Left lung (tissue), 10 donors: ENCODE data around the gene NDUFAF3. TPM values are rescaled to one million over a fixed set of nuclear protein-coding genes. Genes with fewer than 3 reads are reported as not detected.

Experiments
- ATAC-seq: fragments of 200-7000 bp; cut with Tn5 transposase; one replicate; pipeline ENCODE4 v1.9.1; 2020; ENCODE audit warnings: moderate library complexity
- DNase-seq, 4 donors: peaks; one replicate each; pipeline ENCODE4 v3.0.0-alpha.2; 2013 to 2020
- H3K27ac ChIP-seq, 2 donors: fragments of 200-600 bp; sonication (generic) in 1 of 2; one replicate each; pipeline versions ENCODE4 v1.5.0 to v1.8.0; 2020 to 2021
- H3K27me3 ChIP-seq, 2 donors: fragments of 200-600 bp; sonication (generic) in 1 of 2; one replicate each; pipeline versions ENCODE4 v1.5.0 to v1.8.0; 2020 to 2021
- H3K36me3 ChIP-seq, 2 donors: fragments of 200-600 bp; sonication (generic) in 1 of 2; one replicate each; pipeline versions ENCODE4 v1.5.0 to v1.8.0; 2020 to 2021
- H3K4me1 ChIP-seq, 2 donors: fragments of 200-600 bp; one replicate each; pipeline ENCODE4 v1.8.0; 2021
- H3K4me3 ChIP-seq, 2 donors: fragments of 200-600 bp; sonication (generic) in 1 of 2; one replicate each; pipeline versions ENCODE4 v1.5.0 to v1.8.0; 2020 to 2021; ENCODE audit warnings: mild to moderate bottlenecking in 1 of 2
- H3K9me3 ChIP-seq, 2 donors: fragments of 200-600 bp; sonication (generic) in 1 of 2; one replicate each; pipeline versions ENCODE4 v1.5.0 to v1.8.0; 2020 to 2021
- intact Hi-C, 2 donors: fragments of 100-400 bp; cut with DNase I; formaldehyde crosslinking; loops; one replicate each; pipeline versions ENCODE4 v1.11.2 to v1.14.2; 2022
- polyA plus RNA-seq, 6 donors: library from polyadenylated mRNA; unstranded; fragments of 120-200 nt; gene quantifications; one replicate each; pipeline ENCODE4 v1.2.1, GENCODE V29; 2013; ENCODE audit not compliant: insufficient read length in 6 of 6
- total RNA-seq, 2 donors: library from RNA; stranded (reverse); fragmentation: NEBNext Ultra II Directional; extraction: Animal tissue kit (Norgen Biotek cat#: 25700); gene quantifications; one replicate each; pipeline ENCODE4 v1.2.1, GENCODE V29; 2021
- TF ChIP-seq, protein P1 (sequence below), 2 donors: fragments of 200-600 bp; sonication (generic) in 1 of 2; IDR thresholded peaks; one replicate each; pipeline versions ENCODE4 v1.5.0 to v1.8.0; 2021; ENCODE audit warnings: antibody characterized with exemption in 2 of 2
- donor health status: DM: no; HTN: yes; CAD: no.
- donor health status: DM: no; HTN: no; CAD: no.

Gene NDUFAF3
- total and polyA plus RNA-seq, 8 donors = 50.0 to 92.2 (median 60.8) TPM

- Histone ChIP-seq H3K27ac (no peak overlapping the region), H3K27me3 (no peaks in the 10 kb centered on the region), H3K9me3 (no peaks in the 10 kb centered on the region), H3K4me3 (peak overlapping the region in 1 of 2 donors; percentile 97), H3K36me3 (peaks cover 0 to 27% of the 10 kb centered on the region in 2 donors), H3K4me1 (peaks cover 17 to 43% of the 10 kb centered on the region in 2 donors)
- intact Hi-C loops = no loop called here
- DNase-seq = no peak
- no peak for ATAC-seq
- TF ChIP-seq, protein P1, sequence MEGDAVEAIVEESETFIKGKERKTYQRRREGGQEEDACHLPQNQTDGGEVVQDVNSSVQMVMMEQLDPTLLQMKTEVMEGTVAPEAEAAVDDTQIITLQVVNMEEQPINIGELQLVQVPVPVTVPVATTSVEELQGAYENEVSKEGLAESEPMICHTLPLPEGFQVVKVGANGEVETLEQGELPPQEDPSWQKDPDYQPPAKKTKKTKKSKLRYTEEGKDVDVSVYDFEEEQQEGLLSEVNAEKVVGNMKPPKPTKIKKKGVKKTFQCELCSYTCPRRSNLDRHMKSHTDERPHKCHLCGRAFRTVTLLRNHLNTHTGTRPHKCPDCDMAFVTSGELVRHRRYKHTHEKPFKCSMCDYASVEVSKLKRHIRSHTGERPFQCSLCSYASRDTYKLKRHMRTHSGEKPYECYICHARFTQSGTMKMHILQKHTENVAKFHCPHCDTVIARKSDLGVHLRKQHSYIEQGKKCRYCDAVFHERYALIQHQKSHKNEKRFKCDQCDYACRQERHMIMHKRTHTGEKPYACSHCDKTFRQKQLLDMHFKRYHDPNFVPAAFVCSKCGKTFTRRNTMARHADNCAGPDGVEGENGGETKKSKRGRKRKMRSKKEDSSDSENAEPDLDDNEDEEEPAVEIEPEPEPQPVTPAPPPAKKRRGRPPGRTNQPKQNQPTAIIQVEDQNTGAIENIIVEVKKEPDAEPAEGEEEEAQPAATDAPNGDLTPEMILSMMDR (IDR thresholded peaks at IDR 0.05) = no peak
Observed at GRCh38 chr3:48991851-48992545, 29.9 kb upstream of the NDUFAF3 start.

DNA sequence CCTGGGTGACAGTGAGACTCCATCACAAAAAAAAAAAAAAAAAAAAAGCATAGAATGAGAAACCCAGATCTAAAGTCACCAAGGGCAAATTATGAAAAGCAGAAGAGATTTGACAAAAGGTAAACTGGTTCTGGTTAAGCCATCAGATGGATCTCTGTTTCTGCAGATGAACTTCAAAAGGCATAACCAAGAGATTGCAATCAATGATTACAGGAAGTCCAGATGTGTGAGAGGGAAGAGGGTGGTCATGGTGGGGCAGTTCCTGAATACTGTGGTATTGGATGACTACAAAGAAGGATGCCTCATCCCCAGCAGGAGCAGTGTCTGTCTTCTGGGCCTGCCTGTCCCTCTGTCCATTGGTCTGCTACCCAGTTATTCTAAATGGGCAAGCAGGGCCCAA, 28.1 kb upstream of the NDUFAF3 start:
- no peak for DNase-seq
- Histone ChIP-seq H3K4me3 (no peak overlapping the region), H3K9me3 (no peaks in the 10 kb centered on the region), H3K27ac (no peak overlapping the region), H3K27me3 (no peaks in the 10 kb centered on the region), H3K4me1 (peaks cover 17 to 36% of the 10 kb centered on the region in 2 donors), H3K36me3 (peaks cover 0 to 30% of the 10 kb centered on the region in 2 donors)
- intact Hi-C loops = no loop called here
- TF ChIP-seq, protein P1 (IDR thresholded peaks at IDR 0.05) = no peak
- ATAC-seq = no peak

- Histone ChIP-seq H3K36me3 (peaks cover 0 to 30% of the 10 kb centered on the region in 2 donors), H3K9me3 (no peaks in the 10 kb centered on the region), H3K27ac (no peak overlapping the region), H3K27me3 (no peaks in the 10 kb centered on the region), H3K4me1 (peaks cover 4 to 12% of the 10 kb centered on the region in 2 donors), H3K4me3 (no peak overlapping the region)
- intact Hi-C loops = no loop called here
- TF ChIP-seq, protein P1 (IDR thresholded peaks at IDR 0.05) = no peak
- DNase-seq (no peak), ATAC-seq (no peak)
Observed at GRCh38 chr3:48996640-48997039, 25.3 kb upstream of the NDUFAF3 start.

DNA sequence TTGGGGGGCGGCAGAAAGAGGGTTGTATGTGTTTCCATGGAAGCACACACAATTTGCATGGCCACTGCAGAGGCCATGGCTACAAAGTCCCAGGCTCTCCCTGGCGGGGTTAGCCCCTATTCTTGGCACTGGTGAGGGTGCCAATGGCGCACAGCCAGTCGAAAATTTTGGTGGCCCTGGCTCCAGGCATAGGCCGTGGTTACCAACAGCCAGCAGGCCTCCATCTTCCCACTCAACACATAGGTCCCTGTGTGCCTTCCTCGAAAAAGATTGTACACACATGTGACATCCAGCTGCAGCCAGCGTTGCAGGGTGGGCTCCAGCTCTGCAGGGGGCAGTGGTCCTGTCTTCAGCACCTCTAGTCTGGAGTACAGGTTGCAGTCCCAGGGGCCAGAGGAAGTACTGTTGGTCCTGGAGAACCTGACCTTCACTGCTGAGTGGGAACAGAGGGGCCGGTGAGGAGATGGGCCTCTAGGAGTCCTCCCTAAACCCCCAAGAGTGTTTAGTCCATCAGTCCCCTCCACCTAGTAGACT, 24.8 kb upstream of the NDUFAF3 start:
- intact Hi-C loops = no loop called here
- peaks cover 0 to 30% of the 10 kb centered on the region in 2 donors for H3K36me3 ChIP-seq
- DNase-seq = no peak
- H3K27ac ChIP-seq = no peak overlapping the region
- H3K27me3 ChIP-seq = no peaks in the 10 kb centered on the region
- no peak for ATAC-seq
- TF ChIP-seq, protein P1 (IDR thresholded peaks at IDR 0.05) = no peak
- H3K9me3 ChIP-seq = no peaks in the 10 kb centered on the region
- H3K4me3 ChIP-seq = no peak overlapping the region
- H3K4me1 ChIP-seq = peaks cover 0 to 7% of the 10 kb centered on the region in 2 donors

DNA sequence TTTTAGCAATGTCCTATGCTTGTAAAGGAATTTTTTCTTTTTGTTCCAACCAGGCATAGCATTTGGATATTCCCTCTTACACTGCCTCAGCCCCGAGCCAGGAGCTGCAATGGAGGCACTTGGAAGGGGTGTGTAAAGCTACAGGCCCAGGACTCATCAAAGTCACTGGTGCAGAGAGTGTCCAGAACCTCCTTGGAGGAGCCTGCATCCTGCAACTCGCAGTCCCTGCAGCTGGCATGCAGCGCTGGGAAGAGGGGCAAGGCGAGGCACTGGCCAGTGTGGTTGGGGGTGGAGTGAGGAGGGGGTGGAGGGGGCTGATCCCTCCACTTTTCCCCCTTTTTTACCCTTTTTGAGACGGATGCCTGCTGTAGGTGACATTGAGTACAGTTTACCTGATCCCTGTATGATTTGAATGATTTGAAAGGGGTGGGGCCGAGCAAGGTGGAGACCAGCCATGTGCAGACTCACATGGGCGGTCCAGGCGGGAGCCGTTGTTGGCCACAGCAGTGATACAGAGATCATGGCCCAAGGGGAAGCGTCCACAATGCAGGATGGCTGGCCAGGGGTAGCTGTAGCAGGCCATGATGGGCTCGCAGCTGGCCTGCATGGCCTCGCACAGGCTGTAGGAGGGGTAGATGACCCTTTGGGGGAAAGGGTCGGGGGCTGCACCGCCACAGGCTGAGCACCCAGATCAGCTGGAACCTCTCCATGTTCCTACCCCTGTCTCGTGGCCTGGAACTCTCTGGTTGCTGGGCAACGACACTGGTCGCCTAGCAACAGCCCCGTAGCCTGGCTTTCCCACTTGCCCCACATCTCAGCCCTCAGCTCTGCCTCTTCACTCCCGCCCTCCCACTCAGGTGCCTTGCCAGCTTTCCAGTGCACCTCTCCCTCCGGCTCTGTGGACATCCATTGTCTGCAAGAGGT, 23.9 kb upstream of the NDUFAF3 start:
- H3K27me3 ChIP-seq = no peaks in the 10 kb centered on the region
- H3K36me3 ChIP-seq = peaks cover 0 to 30% of the 10 kb centered on the region in 2 donors
- no peak for DNase-seq
- no peaks in the 10 kb centered on the region for H3K9me3 ChIP-seq
- H3K4me1 ChIP-seq = peaks cover 0 to 4% of the 10 kb centered on the region in 2 donors
- TF ChIP-seq, protein P1 (IDR thresholded peaks at IDR 0.05) = no peak
- intact Hi-C loops = no loop called here
- no peak overlapping the region for H3K27ac ChIP-seq
- ATAC-seq = no peak
- no peak overlapping the region for H3K4me3 ChIP-seq
